Stimulated activated CD8-positive, alpha-beta memory T cell treated with anti-CD3 and anti-CD28 coated beads, Interleukin-7, amount 100 ng/mL, for 4 hours (primary cell): ENCODE data around the gene NCR3LG1.
A peak's percentile ranks its signal among the peaks of the same experiment; 100 is the strongest.

Source experiments
- DNase-seq, 2 donors: peaks; one replicate each; pipeline ENCODE4 v3.0.0-alpha.2; 2020; ENCODE audit warnings: low read depth in 2 of 2

Gene NCR3LG1

DNA sequence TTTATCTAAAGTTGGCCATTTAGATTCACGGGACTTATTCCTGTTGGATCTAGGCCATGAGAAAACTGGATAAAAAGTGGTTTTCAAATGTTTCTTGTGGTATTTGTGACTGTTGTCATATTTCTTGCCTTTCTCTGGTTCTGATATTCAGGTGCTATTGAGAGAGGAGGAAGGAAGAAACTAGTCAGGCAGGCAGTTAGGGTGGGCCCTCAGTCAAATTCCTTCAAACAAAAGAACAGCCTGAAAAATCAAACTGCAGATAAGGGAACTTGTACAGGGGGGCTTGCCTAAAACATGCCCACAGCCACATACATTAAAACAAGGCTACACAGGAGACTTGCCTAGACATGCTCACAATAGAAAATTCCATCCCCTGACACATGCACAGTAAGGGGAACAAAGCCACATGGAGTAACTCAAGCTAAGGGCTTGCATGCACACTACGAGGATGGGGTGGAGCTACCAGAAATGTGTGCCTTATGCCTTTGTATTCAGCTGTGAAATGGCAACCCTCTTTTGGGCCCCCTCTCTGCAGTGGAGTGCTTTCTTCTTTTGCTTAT, 18.2 kb downstream of the NCR3LG1 start:
- DNase-seq = no peak

GRCh38 chr11:17371614-17372013, 20.0 kb downstream of the NCR3LG1 start:
- no peak for DNase-seq

DNA sequence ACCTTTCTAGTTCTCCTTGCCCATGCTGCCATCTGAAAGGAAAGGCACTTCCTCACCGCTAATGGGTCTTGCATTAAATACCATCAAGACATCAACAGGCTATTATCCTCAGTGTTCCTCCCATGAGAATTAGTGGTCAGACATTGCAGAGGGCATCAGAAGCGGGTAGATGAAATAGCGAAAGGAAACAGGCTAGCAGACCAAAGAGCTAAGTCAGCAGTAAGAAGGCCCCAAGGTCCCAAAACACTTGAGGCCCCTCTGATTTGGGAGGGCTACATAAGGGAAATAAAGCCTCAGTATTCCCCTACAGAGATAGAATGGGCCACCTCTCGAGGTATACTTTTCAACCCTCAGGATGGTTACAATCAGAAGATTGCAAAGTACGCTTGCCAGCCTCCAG, 23.9 kb downstream of the NCR3LG1 start:
- no peak for DNase-seq

- no peak for DNase-seq
Measured at GRCh38 chr11:17376493-17376892, 24.9 kb downstream of the NCR3LG1 start.

DNA sequence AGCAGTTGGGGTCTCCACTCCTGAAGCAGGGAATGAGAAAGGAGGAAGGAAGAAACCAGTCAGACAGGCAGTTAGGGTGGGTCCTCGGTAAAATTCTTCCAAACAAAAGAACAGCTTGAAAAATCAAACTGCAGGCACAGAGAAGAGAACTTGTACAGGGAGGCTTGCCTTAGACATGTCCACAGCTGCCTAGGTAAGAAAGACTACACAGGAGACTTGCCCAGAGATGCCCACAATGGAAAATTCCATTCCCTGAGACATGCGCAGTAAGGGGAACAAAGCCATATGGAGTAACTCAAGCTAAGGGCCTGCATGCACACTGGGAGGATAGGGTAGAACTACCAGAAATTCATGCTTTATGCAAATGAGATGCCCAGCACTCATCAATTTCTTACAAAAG, 27.1 kb downstream of the NCR3LG1 start:
- DNase-seq = no peak

- no peak for DNase-seq
Measured at GRCh38 chr11:17379383-17380180, 28.0 kb downstream of the NCR3LG1 start.

DNA sequence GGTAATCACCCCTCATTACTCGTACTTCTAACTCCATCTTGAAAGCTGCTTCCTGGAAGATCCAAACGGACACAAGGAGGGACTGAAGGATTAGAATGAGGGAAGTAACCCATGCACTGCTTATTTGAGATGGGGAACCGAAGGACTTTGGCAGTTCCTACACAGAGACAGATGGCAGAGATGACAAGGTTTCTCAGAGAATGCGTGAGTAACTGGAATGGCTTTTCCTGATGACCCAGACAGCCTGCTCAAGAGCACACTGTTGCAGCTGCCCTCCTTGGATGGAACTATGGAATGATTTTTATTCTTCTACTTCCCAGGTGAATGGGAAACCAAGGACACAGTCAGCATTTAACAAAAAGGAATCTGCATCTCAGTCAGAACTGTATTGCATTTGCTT, 29.6 kb downstream of the NCR3LG1 start:
- no peak for DNase-seq

DNA sequence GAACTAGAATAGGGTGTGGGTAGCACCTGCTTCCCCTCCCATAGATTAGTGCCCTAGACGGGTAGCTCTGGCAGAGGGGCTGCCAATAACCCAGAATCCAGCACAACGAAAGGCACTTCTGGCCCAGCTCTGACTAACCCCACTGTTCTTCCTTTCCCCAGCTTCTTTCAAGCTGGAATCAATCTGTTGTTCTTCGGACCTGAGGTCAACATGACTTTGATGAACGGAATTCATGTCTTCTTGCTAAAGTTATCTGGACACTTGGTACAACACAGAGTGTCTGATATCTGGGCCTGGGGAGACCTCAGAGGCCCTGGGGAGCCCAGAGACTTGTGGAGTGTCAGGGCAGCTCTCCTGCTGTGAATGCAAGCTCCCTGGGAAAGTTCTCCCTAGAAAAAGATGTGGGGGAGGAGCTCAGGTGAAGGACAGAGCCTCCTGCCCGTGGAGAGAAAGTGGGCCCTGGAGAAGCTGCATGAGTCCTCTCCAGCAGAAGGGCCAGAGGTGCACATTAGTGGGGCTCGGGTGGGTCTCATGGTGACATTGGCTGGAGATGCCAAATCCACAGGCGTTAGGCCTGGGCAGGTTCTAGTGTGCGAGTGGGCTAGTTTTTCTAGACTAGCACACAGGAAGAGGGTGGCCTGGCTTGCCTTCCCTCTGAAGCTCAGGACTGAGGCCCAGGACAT, 30.6 kb downstream of the NCR3LG1 start:
- no peak for DNase-seq

DNA sequence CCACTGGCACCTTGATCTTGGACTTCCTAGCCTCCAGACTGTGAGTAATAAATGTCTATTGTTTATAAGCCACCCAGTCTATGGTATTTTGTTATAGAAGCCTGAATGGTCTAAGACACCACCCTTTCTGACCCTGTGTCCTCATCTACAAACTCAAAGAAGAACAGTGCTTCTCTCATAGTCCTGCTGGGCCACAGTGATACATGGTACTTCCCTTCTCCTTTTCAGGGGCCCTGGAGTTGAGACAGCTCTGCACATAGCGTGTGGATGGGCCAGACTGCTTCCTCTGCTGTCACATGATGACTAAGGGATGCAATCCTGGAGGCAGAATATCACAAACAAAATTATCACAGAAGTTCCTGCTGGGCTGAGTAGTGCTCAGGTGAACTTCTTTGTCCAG, 31.9 kb downstream of the NCR3LG1 start:
- DNase-seq = no peak

- DNase-seq = peak; percentile 56 to 61
Measured at GRCh38 chr11:17384002-17384511, 32.5 kb downstream of the NCR3LG1 start.

DNA sequence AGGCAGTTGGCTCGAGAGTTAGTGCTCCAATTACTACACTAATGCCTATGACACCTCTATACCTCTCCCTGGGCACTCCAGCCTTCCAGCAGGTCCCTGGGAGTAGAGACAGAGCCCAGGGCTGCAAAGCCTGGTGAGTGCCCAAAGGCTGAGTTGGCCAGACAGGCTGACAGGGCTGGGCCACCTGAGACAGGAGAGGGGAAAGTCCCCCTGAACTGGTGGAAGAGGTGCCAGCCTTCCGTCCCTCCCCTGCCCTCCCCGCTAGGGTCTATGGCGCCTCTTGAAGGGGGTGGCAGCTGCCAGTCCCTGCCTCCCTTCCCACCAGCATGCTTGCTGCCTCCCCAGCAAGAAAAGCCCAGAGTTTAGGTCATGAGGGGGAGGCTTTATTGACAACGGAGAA, 33.9 kb downstream of the NCR3LG1 start:
- DNase-seq = no peak

DNA sequence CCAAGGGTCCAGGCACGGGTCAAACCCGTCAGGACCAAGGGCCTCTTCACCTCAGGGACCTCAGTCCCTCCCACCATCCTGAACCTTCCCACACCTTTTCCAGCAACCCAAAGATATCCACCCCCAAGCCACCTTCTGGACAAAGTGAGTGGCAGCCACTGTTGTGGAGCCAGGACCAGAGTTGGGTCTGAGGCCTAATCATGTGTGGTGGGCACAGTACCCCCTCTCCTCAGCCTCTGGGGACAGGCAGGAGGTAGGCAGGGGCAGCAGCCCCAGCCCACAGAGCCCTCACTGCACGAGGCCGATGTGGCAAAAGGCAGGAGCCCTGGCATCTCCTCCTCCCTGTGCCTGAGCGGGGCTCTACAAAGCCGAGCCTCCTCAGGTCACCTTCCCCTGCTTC, 34.3 kb downstream of the NCR3LG1 start:
- no peak for DNase-seq

DNA sequence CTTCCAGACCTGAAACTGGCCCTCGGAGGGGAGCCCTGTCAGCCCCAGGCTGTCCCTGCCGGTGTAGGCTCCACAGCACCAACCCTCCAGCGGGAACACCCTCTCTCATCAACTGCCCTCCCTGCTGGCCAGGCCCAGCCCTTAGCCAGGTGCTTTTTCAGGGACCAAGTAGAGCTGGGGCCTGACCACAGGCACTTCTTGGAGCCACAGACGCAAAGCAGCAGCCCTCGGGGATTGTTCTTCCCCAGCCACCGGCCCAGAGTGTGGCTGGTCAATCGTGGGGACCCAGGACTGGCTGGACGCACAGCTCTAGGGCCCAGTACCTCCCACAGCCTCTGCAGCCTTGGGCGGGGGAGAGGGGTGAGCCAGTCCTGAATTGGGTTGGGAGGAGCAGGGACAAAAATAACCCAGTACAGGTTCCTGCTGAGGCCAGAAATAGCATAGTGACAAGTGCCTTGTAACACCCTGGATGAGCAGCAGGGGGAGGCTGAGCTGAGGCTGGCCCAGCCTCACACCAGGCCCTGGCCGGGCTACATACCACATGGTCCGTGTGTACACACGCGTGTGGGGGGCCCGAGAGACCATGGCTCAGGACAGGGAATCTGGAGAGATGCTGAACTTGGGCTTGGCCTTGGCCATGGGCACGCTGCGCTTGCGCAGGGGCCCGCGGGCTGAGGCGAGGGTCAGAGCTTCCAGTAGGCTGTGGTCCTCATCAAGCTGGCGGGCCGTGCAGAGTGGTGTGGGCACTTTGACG, 34.9 kb downstream of the NCR3LG1 start:
- DNase-seq = no peak

DNA sequence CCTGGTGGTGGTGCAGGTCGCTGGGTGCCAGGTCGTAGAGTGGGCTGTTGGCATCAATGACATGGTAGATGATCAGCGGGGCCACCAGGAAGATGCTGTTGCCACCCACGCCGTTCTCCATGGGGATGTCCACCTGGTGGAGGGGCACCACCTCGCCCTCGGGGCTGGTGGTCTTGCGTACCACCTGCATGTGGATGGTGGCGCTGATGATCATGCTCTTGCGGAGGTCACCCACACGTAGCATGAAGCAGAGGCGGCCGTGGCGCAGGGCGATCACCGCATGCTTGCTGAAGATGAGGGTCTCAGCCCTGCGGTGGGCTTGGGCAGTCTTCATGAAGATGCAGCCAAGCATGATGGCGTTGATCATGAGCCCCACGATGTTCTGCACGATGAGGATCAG, 35.7 kb downstream of the NCR3LG1 start:
- no peak for DNase-seq

GRCh38 chr11:17387811-17388210, 36.2 kb downstream of the NCR3LG1 start:
- no peak for DNase-seq

GRCh38 chr11:17388609-17389210, 37.1 kb downstream of the NCR3LG1 start, which contains the start of gene KCNJ11:
Gene KCNJ11 (minus strand): TSS chr11:17388659. CDS start chr11:17388091, 568 bp downstream.
- no peak for DNase-seq

GRCh38 chr11:17389211-17389956, 37.8 kb downstream of the NCR3LG1 start:
- peak; percentile 49 to 76 for DNase-seq

DNA sequence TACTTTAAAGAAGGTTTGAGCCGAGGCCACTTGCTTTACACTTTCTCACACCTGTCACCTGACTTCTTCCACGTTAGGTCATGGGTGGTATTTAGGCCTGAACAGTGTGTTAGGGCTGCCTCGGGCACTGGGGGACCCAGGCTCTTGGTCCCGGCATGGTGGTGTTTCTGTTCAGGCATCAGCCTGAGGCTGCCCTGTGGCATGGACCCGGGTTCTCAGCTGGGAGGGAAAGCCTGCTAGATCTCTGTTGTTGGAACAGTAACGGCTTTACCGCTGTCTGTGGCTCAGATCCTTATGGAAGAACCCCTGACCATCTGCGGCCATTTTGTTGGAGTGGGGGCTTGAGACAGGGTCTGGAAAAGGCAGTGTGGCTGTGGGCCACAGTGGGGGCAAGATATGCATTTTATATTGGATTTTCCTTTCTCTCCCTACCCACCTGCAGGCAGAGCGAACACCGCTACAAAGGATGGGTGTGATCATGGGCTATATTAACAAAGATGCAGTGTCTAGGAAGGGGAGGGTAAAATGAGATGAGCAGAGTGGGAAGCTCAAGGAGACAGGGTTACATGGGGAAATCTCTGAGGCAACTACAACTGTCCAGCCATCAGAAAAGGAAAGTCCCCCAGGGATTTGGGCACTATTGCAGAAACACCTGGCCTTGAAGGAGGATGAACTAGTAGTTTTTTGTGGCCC, 38.5 kb downstream of the NCR3LG1 start:
- no peak for DNase-seq

- DNase-seq = no peak
Measured at GRCh38 chr11:17391493-17392355, 40.1 kb downstream of the NCR3LG1 start.
